ENCODE measurements around the gene HLA-A.

HLA-A gene

DNA sequence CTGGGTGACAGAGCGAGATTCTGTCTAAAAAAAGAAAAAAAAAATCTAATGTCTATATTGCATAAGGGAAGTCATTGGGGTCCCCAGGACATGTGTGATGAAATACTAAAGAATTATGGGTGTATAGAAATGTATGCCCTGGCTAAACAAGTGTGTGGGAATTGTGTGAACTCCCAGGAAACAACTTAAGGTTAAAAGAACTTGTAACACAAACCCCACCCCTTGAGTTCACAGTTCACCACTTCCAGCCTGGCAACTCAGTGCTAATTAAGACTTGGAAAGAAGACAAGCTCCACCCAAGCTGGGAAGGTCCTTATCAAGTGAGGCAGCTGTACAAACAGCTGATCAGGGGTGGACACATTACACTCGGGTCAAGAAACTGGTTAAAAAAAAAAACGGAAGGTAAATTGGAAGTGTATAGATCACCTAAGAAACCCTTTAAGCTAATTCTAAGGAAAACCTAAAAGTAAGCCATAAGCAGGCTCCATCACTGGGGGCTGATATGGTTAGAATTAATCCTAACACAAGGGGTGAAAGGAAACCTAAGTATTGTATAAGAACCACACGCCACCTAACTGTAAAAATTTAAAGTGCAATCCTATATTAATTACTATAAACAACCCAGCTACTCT lies 25.2 kb downstream of the HLA-A start:
- peaks cover 12 to 42% (median 35%) of the 10 kb centered on the region in 5 donors for H3K4me1 ChIP-seq (ENCODE audit: control insufficient read depth in 5 of 5, insufficient read depth in 5 of 5, low read length in 5 of 5)
- peak overlapping the region; percentile 79 for H3K27ac ChIP-seq (ENCODE audit: low read depth, low read length)
- H3K9me3 ChIP-seq (ENCODE audit: control insufficient read depth in 5 of 5, low read length in 5 of 5): no peaks in the 10 kb centered on the region
- no peaks in the 10 kb centered on the region for H3K27me3 ChIP-seq (ENCODE audit: control insufficient read depth in 5 of 5, insufficient read depth in 4 of 5, low read length in 5 of 5)
- peaks cover 0 to 10% (median 5%) of the 10 kb centered on the region in 5 donors for H3K36me3 ChIP-seq (ENCODE audit: control insufficient read depth in 5 of 5, insufficient read depth in 5 of 5, low read length in 5 of 5)
- no peak overlapping the region for H3K9ac ChIP-seq (ENCODE audit: low read length in 5 of 5)
- H3K4me3 ChIP-seq (ENCODE audit: low read depth in 1 of 5, low read length in 5 of 5): no peak overlapping the region

GRCh38 chr6:29968130-29968529 lies 25.8 kb downstream of the HLA-A start:
- Histone ChIP-seq H3K27me3 (ENCODE audit: control insufficient read depth in 5 of 5, insufficient read depth in 4 of 5, low read length in 5 of 5) (no peaks in the 10 kb centered on the region), H3K4me1 (ENCODE audit: control insufficient read depth in 5 of 5, insufficient read depth in 5 of 5, low read length in 5 of 5) (peaks cover 12 to 42% (median 34%) of the 10 kb centered on the region in 5 donors), H3K9me3 (ENCODE audit: control insufficient read depth in 5 of 5, low read length in 5 of 5) (no peaks in the 10 kb centered on the region), H3K4me3 (ENCODE audit: low read depth in 1 of 5, low read length in 5 of 5) (no peak overlapping the region), H3K36me3 (ENCODE audit: control insufficient read depth in 5 of 5, insufficient read depth in 5 of 5, low read length in 5 of 5) (peaks cover 0 to 12% (median 5%) of the 10 kb centered on the region in 5 donors), H3K9ac (ENCODE audit: low read length in 5 of 5) (no peak overlapping the region), H3K27ac (ENCODE audit: low read depth, low read length) (no peak overlapping the region)

- Histone ChIP-seq H3K9ac (ENCODE audit: low read length in 5 of 5) (no peak overlapping the region), H3K27ac (ENCODE audit: low read depth, low read length) (no peak overlapping the region), H3K27me3 (ENCODE audit: control insufficient read depth in 5 of 5, insufficient read depth in 4 of 5, low read length in 5 of 5) (no peaks in the 10 kb centered on the region), H3K36me3 (ENCODE audit: control insufficient read depth in 5 of 5, insufficient read depth in 5 of 5, low read length in 5 of 5) (peaks cover 0 to 12% (median 5%) of the 10 kb centered on the region in 5 donors), H3K4me1 (ENCODE audit: control insufficient read depth in 5 of 5, insufficient read depth in 5 of 5, low read length in 5 of 5) (peaks cover 12 to 42% (median 34%) of the 10 kb centered on the region in 5 donors), H3K4me3 (ENCODE audit: low read depth in 1 of 5, low read length in 5 of 5) (no peak overlapping the region), H3K9me3 (ENCODE audit: control insufficient read depth in 5 of 5, low read length in 5 of 5) (no peaks in the 10 kb centered on the region)
These were observed 26.6 kb downstream of the HLA-A start for GRCh38 chr6:29968905-29969304.

- peaks cover 7 to 40% (median 28%) of the 10 kb centered on the region in 5 donors for H3K4me1 ChIP-seq (ENCODE audit: control insufficient read depth in 5 of 5, insufficient read depth in 5 of 5, low read length in 5 of 5)
- no peaks in the 10 kb centered on the region for H3K9me3 ChIP-seq (ENCODE audit: control insufficient read depth in 5 of 5, low read length in 5 of 5)
- H3K9ac ChIP-seq (ENCODE audit: low read length in 5 of 5): no peak overlapping the region
- peaks cover 0 to 12% (median 5%) of the 10 kb centered on the region in 5 donors for H3K36me3 ChIP-seq (ENCODE audit: control insufficient read depth in 5 of 5, insufficient read depth in 5 of 5, low read length in 5 of 5)
- H3K4me3 ChIP-seq (ENCODE audit: low read depth in 1 of 5, low read length in 5 of 5): no peak overlapping the region
- H3K27me3 ChIP-seq (ENCODE audit: control insufficient read depth in 5 of 5, insufficient read depth in 4 of 5, low read length in 5 of 5): peaks cover 0 to 7% (median 0%) of the 10 kb centered on the region in 5 donors
- H3K27ac ChIP-seq (ENCODE audit: low read depth, low read length): no peak overlapping the region
These were observed 28.4 kb downstream of the HLA-A start for GRCh38 chr6:29970711-29971110.

GRCh38 chr6:29974901-29975560 lies 32.7 kb downstream of the HLA-A start:
- H3K9me3 ChIP-seq (ENCODE audit: control insufficient read depth in 5 of 5, low read length in 5 of 5): no peaks in the 10 kb centered on the region
- peak overlapping the region in 4 of 5 donors; percentile 15 to 89 (median 46) for H3K9ac ChIP-seq (ENCODE audit: low read length in 5 of 5)
- peaks cover 2 to 30% (median 25%) of the 10 kb centered on the region in 5 donors for H3K4me1 ChIP-seq (ENCODE audit: control insufficient read depth in 5 of 5, insufficient read depth in 5 of 5, low read length in 5 of 5)
- H3K4me3 ChIP-seq (ENCODE audit: low read depth in 1 of 5, low read length in 5 of 5): peak overlapping the region; percentile 63 to 82 (median 70)
- no peak overlapping the region for H3K27ac ChIP-seq (ENCODE audit: low read depth, low read length)
- peaks cover 0 to 12% (median 5%) of the 10 kb centered on the region in 5 donors for H3K36me3 ChIP-seq (ENCODE audit: control insufficient read depth in 5 of 5, insufficient read depth in 5 of 5, low read length in 5 of 5)
- peaks cover 0 to 7% (median 0%) of the 10 kb centered on the region in 5 donors for H3K27me3 ChIP-seq (ENCODE audit: control insufficient read depth in 5 of 5, insufficient read depth in 4 of 5, low read length in 5 of 5)

DNA sequence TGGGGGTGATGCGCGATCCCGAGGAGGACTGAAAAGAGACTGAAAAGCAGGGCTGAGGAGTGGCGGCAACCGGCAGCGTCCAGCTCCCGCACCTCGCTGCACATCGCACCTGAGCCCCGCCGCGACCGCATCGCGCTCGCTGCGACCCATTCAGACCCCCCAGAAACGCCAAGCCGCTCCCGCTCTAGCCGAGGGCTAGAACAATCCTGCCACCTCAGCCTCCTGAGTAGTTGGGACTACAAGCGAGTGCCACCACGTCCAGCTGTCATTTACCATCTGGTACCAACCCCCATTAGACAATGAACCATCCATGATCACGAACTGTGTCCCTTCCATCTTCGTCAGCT lies 33.2 kb downstream of the HLA-A start:
- peaks cover 0 to 7% (median 0%) of the 10 kb centered on the region in 5 donors for H3K27me3 ChIP-seq (ENCODE audit: control insufficient read depth in 5 of 5, insufficient read depth in 4 of 5, low read length in 5 of 5)
- H3K9me3 ChIP-seq (ENCODE audit: control insufficient read depth in 5 of 5, low read length in 5 of 5): no peaks in the 10 kb centered on the region
- no peak overlapping the region for H3K27ac ChIP-seq (ENCODE audit: low read depth, low read length)
- peak overlapping the region in 3 of 5 donors; percentile 16 to 89 (median 59) for H3K9ac ChIP-seq (ENCODE audit: low read length in 5 of 5)
- peak overlapping the region; percentile 63 to 85 (median 75) for H3K4me3 ChIP-seq (ENCODE audit: low read depth in 1 of 5, low read length in 5 of 5)
- H3K36me3 ChIP-seq (ENCODE audit: control insufficient read depth in 5 of 5, insufficient read depth in 5 of 5, low read length in 5 of 5): peaks cover 0 to 9% (median 2%) of the 10 kb centered on the region in 5 donors
- H3K4me1 ChIP-seq (ENCODE audit: control insufficient read depth in 5 of 5, insufficient read depth in 5 of 5, low read length in 5 of 5): peaks cover 2 to 31% (median 26%) of the 10 kb centered on the region in 5 donors

DNA sequence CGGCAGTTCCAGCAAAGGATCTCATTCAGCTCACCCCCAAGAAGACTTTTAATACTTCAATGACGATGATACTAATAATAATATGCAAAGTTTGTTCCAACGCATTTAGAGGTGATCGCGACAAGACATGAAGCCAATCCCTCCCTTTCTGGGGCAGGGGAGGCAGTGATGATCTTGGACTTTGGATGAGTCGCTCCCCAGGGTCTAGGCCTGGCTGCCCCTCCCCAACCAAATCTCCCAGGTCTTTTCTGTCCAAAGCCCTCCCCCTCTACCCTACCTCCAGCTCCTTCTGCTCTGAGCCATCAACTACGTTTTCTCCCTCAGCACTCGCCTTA lies 33.9 kb downstream of the HLA-A start:
- peaks cover 0 to 2% (median 0%) of the 10 kb centered on the region in 5 donors for H3K36me3 ChIP-seq (ENCODE audit: control insufficient read depth in 5 of 5, insufficient read depth in 5 of 5, low read length in 5 of 5)
- H3K9me3 ChIP-seq (ENCODE audit: control insufficient read depth in 5 of 5, low read length in 5 of 5): no peaks in the 10 kb centered on the region
- peak overlapping the region; percentile 16 to 89 (median 65) for H3K9ac ChIP-seq (ENCODE audit: low read length in 5 of 5)
- H3K4me1 ChIP-seq (ENCODE audit: control insufficient read depth in 5 of 5, insufficient read depth in 5 of 5, low read length in 5 of 5): peaks cover 2 to 36% (median 26%) of the 10 kb centered on the region in 5 donors
- peaks cover 0 to 7% (median 0%) of the 10 kb centered on the region in 5 donors for H3K27me3 ChIP-seq (ENCODE audit: control insufficient read depth in 5 of 5, insufficient read depth in 4 of 5, low read length in 5 of 5)
- peak overlapping the region; percentile 96 for H3K27ac ChIP-seq (ENCODE audit: low read depth, low read length)
- peak overlapping the region; percentile 63 to 85 (median 75) for H3K4me3 ChIP-seq (ENCODE audit: low read depth in 1 of 5, low read length in 5 of 5)

- H3K9ac ChIP-seq (ENCODE audit: low read length in 5 of 5): peak overlapping the region; percentile 65 to 89 (median 76)
- peak overlapping the region; percentile 63 to 85 (median 75) for H3K4me3 ChIP-seq (ENCODE audit: low read depth in 1 of 5, low read length in 5 of 5)
- H3K36me3 ChIP-seq (ENCODE audit: control insufficient read depth in 5 of 5, insufficient read depth in 5 of 5, low read length in 5 of 5): peaks cover 0 to 2% (median 0%) of the 10 kb centered on the region in 5 donors
- H3K27ac ChIP-seq (ENCODE audit: low read depth, low read length): peak overlapping the region; percentile 96
- H3K4me1 ChIP-seq (ENCODE audit: control insufficient read depth in 5 of 5, insufficient read depth in 5 of 5, low read length in 5 of 5): peaks cover 2 to 36% (median 26%) of the 10 kb centered on the region in 5 donors
- H3K9me3 ChIP-seq (ENCODE audit: control insufficient read depth in 5 of 5, low read length in 5 of 5): no peaks in the 10 kb centered on the region
- peaks cover 0 to 7% (median 0%) of the 10 kb centered on the region in 5 donors for H3K27me3 ChIP-seq (ENCODE audit: control insufficient read depth in 5 of 5, insufficient read depth in 4 of 5, low read length in 5 of 5)
These were observed 34.5 kb downstream of the HLA-A start for GRCh38 chr6:29976588-29977424.

- H3K27ac ChIP-seq (ENCODE audit: low read depth, low read length): peak overlapping the region; percentile 96
- H3K9ac ChIP-seq (ENCODE audit: low read length in 5 of 5): peak overlapping the region; percentile 63 to 89 (median 76)
- H3K9me3 ChIP-seq (ENCODE audit: control insufficient read depth in 5 of 5, low read length in 5 of 5): no peaks in the 10 kb centered on the region
- H3K36me3 ChIP-seq (ENCODE audit: control insufficient read depth in 5 of 5, insufficient read depth in 5 of 5, low read length in 5 of 5): peaks cover 0 to 2% (median 0%) of the 10 kb centered on the region in 5 donors
- H3K4me1 ChIP-seq (ENCODE audit: control insufficient read depth in 5 of 5, insufficient read depth in 5 of 5, low read length in 5 of 5): peaks cover 2 to 36% (median 26%) of the 10 kb centered on the region in 5 donors
- peak overlapping the region; percentile 58 to 82 (median 69) for H3K4me3 ChIP-seq (ENCODE audit: low read depth in 1 of 5, low read length in 5 of 5)
- H3K27me3 ChIP-seq (ENCODE audit: control insufficient read depth in 5 of 5, insufficient read depth in 4 of 5, low read length in 5 of 5): peaks cover 0 to 7% (median 0%) of the 10 kb centered on the region in 5 donors
These were observed 35.0 kb downstream of the HLA-A start for GRCh38 chr6:29977425-29977727.

Measured in subcutaneous abdominal adipose tissue (tissue), 5 donors.